Spleen (tissue), 7 donors: ENCODE data around the gene PROSER3.

Experiments used
- CTCF ChIP-seq, 11 experiments: fragments of 200-600 bp in 7 of 11; fragments of 450-650 bp in 4 of 11; sonication (generic) in 4 of 11; IDR thresholded peaks in 8 of 11; conservative IDR thresholded peaks in 3 of 11; 1 replicate in 7 of 11; 2 replicates in 4 of 11; pipeline versions ENCODE4 v1.4.0 to v1.8.0; 2016 to 2021; ENCODE audit warnings: antibody characterized with exemption in 11 of 11, inconsistent platforms in 4 of 11, mild to moderate bottlenecking in 1 of 11
- POLR2A ChIP-seq, 3 donors: fragments of 450-650 bp; IDR thresholded peaks; one replicate each; pipeline ENCODE4 v1.5.1; 2017; ENCODE audit warnings: antibody characterized with exemption in 3 of 3, mild to moderate bottlenecking in 1 of 3
- donor health status: DM: no; HTN: no; CAD: no; lungs with moderate emphysema.
- donor health status: DM: no; HTN: no; CAD: no.
- donor health status: DM: no; HTN: no; CAD: no.

DNA sequence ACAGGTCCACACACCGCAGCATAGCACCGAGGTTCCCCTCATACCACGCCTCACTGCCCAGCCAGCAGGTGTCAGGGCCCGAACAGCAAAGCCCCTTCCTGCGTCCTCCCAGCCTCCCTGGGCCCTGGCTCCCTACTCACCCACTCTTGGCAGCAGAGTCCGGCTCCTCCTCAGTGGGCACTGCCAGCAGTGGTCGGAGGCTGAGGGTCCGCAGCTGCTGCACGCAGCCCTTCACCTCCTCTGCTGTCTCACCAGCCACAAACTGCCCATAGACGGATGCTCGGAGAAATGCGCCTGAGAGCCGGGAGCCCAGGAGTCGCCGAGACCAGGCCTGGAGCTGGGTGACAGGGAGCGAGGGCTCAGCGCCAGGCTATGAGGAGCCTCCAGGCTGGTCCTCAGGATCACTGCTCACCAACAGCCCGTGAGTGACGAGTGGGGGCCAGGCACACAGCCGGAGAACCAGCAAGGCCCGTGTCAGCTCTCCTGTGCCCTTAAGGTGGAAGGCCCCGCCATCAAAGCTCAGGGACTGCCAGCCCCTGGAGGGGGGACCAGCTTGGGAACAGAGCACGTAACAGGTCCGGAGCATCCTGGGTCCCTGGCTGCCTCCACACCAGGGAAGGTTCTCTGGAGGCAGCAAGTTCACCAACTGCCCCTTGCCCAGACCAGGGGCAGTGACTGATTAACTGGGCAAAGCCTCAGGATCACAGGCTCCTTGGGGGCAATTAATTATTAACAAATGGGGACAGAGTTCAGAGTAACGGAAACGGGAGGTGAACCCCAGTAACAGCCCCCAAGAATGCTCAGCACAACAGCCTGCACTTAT, 54.5 kb downstream of the PROSER3 start, which contains the start of gene PRODH2:
- TF ChIP-seq CTCF (IDR thresholded peaks at IDR 0.05 in 8 of 11, conservative IDR thresholded peaks at IDR 0.05 in 3 of 11) (no peak), POLR2A (IDR thresholded peaks at IDR 0.05) (no peak)
